Neural progenitor cell (in vitro differentiated cells): ENCODE data around the gene HAND1.

Source experiments
- EZH2phosphoT487 ChIP-seq: fragments of 200-600 bp; sonication (generic); IDR thresholded peaks from 2 replicates; pipeline ENCODE4 v1.6.1; 2017; ENCODE audit warnings: antibody characterized with exemption
- TF ChIP-seq, protein P1 (sequence below): fragments of 200-600 bp; sonication (generic); IDR thresholded peaks from 2 replicates; pipeline ENCODE4 v1.5.1; 2017; ENCODE audit warnings: antibody characterized with exemption, mild to moderate bottlenecking

DNA sequence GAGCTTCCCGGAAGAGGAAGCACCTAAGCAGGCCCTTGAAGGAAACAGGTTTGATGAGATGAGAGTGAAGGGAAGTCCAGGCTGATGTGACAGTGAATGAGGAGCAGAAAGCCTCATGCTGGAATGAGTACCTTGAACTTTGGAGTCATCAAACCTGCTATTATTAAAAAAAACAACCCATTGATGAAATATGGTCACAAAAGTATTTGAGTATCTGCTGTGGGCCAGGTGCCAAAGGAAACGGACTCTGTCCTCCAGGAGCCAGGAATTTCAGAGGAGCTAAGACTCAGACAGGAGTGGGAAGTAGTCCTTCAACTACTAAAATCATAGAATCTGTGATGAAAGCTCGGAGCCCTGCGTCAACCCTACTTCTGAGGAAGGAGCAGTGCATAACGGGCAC lies 11.9 kb downstream of the HAND1 start:
- no peak for TF ChIP-seq EZH2phosphoT487
- TF ChIP-seq, protein P1, sequence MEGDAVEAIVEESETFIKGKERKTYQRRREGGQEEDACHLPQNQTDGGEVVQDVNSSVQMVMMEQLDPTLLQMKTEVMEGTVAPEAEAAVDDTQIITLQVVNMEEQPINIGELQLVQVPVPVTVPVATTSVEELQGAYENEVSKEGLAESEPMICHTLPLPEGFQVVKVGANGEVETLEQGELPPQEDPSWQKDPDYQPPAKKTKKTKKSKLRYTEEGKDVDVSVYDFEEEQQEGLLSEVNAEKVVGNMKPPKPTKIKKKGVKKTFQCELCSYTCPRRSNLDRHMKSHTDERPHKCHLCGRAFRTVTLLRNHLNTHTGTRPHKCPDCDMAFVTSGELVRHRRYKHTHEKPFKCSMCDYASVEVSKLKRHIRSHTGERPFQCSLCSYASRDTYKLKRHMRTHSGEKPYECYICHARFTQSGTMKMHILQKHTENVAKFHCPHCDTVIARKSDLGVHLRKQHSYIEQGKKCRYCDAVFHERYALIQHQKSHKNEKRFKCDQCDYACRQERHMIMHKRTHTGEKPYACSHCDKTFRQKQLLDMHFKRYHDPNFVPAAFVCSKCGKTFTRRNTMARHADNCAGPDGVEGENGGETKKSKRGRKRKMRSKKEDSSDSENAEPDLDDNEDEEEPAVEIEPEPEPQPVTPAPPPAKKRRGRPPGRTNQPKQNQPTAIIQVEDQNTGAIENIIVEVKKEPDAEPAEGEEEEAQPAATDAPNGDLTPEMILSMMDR: no peak
